Medulla oblongata (tissue), 1 donor: ENCODE data around the gene CD2.

Experiments
- DNase-seq: peaks from one replicate; pipeline ENCODE4 v3.0.0-alpha.2; 2015; ENCODE audit errors: extremely low spot score

Gene CD2, protein sequence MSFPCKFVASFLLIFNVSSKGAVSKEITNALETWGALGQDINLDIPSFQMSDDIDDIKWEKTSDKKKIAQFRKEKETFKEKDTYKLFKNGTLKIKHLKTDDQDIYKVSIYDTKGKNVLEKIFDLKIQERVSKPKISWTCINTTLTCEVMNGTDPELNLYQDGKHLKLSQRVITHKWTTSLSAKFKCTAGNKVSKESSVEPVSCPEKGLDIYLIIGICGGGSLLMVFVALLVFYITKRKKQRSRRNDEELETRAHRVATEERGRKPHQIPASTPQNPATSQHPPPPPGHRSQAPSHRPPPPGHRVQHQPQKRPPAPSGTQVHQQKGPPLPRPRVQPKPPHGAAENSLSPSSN

DNA sequence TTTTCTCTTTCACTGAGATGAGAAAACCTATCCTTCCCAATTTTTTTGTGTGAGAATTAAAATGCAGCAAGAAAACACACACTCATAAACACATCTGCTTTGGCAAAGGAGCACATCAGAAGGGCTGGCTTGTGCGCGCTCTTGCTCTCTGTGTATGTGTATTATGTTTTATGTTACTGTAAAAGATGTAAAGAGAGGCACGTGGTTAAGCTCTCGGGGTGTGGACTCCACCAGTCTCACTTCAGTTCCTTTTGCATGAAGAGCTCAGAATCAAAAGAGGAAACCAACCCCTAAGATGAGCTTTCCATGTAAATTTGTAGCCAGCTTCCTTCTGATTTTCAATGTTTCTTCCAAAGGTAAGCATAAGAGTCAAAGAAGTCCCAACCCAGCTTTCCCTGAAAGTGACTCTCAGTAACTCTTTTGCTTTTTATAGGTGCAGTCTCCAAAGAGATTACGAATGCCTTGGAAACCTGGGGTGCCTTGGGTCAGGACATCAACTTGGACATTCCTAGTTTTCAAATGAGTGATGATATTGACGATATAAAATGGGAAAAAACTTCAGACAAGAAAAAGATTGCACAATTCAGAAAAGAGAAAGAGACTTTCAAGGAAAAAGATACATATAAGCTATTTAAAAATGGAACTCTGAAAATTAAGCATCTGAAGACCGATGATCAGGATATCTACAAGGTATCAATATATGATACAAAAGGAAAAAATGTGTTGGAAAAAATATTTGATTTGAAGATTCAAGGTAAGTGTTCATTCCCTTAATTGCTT, at the start of gene CD2:
Gene CD2 (plus strand): TSS at position 233 of the 780 bp plus-strand sequence. CDS start 63 bp downstream, at position 296.
- no peak for DNase-seq

DNA sequence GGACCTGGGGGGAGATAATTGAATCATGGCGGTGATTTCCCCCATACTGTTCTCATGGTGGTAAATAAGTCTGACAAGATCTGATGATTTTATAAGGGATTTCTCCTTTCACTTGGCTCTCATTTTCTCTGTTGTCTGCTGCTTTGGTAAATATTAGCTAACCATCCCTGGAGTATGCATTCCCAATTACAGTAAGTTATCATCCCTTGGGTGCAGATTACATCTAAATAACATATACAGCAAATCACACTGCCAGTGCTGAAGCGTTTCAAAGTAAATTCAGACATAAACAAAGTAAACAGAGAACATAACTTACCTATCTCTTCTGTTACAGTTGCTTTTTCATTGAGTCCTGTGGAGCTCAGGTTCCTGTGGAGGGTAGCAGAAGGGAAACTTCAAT, 48.1 kb upstream of the CD2 start:
- no peak for DNase-seq

DNA sequence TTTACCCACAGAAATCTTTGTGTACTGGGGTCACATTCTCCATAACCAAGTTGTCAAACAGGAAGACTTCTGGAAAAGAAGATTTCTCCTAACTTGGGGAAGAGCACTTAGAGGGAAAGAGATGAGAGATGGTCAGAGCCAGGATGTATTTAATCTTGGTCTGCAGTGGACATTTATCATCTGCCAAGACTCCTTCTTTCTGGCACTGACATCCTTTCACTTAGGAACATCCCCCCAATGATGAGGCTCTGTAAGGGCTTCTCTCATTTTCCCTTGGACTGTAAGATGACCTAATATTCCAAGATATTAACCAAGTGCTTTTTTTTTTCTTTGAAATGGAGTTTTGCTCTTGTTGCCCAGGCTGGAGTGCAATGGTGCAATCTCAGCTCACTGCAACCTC, 47.4 kb upstream of the CD2 start:
- DNase-seq: no peak

DNA sequence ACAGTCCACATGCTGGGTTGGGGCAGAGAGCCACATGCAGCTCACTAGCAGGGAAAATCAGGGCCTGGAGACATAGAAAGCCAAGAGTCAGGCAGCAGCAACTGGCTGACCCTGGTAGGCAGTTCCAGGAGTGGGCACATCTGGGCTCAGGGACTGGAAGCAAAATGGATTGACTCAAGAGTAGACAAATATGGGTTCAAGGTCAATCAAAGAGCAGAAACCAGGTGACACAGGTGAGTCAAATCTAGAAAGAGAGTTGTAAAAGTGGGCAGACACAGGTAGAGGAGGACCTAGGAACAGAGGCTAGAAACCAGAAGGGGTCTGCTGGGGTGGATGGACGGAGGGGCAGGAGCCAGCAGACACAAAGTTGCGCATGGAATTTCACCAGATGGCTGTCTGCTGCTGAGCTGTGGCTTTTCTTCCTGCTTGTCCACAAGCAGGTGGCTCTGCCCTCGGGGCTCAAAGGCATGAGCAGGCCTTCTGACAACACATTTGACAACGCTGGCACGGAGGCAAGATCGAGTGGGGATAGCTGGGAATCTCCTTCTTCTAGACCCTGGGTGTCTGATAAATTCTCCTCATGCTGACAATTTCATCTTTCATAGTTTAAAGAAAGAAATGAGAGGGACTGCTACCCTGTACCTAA, 45.9 kb upstream of the CD2 start:
- no peak for DNase-seq

DNA sequence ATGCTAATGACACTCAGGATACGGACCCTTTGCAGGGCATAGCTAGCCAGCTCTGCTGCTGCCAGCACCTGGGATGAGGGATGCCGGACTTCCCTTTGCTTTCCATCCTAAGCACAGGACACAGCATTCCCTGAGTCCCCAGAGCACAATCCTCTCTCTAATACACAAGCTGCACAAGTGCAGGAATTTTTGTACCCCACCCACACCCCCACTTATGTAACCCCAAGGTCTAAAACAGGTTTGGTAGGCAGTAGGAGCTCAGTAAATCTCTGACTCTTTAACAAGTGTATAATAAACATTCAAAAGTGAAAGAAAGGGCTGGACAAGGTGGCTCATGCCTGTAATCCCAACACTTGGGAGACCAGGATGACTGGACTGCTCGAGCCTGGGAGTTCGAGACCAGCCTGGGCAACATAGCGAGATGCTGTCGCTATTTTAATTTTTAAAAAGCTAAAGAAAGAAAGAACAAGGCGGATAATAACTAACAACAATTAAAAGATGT, 44.5 kb upstream of the CD2 start:
- no peak for DNase-seq

DNA sequence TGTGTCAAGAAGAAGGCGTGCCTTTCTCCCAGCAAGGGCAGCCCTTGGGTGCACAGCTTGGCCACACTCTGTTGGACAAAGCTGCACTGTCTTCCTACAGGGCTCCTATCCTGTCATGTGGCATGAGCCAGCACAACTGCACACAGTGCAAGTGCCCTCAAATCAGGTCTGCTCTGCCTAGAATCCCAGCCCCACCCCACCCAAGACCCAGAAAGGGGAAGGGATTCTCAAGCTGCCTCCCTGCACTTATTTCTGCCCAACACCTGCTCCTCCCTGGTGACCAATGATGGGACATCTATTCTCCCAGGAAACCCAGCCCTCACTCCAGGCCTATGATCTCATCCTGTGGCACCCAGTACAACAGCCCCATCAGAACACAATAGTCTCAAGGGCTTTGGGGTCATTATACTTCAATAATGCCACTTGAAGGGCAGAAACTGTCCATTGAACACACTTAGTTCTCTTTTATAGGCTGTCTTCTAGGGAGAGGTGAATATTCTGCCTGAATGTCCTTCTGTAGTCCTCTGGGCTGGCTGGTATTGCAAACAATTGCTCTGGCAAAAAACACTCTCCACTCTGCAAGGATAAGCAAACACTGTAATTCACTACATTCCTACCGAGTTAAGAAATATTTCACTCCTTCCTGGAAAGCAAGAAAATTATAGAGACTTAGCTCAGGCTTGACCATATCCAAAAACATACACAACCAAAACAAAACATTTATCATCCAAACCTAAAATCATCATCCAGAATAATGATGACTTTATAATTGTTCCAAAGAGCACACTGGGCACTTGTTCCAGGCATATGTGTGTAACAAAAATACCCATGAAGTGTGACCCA, 43.6 kb upstream of the CD2 start:
- peak; percentile 34 for DNase-seq

DNA sequence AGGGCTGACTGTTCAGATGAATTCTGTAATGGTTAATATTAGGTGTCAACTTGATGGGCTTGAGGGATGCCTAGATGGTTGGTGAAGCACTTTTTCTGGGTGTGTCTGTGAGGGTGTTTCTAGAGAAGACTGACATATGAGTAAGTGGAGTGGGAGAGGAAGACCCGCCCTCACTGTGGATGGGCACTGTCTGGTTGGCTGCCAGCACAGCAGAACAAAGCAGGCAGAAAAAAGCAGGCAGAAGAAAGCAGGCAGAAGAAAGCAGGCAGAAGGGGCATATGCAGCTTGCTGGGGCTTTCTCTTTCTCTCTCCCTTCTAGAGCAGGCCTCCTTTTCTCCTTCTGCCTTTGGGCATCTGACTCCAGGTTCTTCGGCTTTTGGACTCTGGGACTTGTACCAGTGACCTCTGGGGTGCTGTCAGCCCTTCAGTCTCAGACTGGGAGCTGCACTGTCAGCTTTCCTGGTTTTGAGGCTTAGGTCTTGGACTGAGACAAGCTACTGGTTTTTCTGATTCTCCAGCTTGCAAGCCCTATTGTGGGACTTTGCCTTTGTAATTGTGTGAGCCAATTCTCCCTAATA, 42.9 kb upstream of the CD2 start:
- no peak for DNase-seq

DNA sequence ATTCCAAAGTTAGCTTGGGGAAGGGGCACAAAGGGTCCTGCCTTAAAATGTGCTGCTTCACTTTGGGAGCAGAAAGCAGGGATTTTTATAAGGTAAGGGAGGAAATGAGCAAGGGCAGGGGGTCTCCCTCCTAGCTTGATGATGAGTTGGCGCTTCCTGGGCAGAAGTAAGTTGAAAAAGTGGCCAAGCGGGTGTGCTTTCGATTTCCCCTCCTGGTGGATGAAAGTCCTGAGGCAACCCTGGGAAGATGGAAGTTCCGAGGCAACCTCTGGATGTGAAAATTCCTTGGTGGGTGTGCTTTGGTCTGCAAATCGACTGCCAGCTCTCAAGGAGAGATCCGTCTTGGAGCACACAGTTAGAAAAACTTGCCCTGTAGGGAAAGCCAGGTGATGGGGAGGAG, 41.7 kb upstream of the CD2 start:
- no peak for DNase-seq

DNA sequence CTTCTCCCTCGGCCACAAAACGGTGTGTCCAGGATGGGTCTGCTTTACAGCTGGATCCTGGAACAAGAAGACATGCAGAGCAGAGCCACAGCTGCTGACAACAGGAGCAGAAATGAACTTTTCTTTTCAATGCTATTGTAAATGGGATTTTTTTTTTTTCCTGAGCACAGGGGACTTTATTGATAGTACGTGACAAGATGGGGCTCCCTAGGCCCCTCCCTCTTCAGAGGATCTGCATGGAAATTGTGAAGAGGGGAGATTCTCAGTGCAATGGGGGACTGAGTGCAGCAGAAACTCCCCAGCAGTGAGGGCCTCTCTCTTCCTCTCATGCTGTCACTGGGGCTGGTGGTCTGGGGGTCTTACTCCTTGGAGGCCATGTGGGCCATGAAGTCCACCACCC, 40.8 kb upstream of the CD2 start:
- no peak for DNase-seq

DNA sequence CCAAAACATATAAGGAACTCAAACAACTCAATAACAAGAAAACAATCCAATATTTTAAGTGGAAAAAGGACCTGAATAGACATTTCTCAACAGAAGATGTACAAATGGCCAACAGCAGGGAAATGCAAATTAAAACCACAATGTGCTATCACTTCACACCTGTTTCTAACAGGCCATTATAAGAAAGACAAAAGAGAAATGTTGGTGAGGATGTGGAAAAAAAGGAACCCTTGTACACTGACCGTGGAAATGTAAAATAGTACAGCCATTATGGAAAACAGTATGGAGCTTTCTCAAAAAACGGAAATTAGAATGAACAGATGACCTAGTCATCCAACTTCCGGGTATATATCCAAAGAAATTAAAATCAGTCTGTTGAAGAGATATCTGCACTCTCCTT, 37.8 kb upstream of the CD2 start:
- no peak for DNase-seq

DNA sequence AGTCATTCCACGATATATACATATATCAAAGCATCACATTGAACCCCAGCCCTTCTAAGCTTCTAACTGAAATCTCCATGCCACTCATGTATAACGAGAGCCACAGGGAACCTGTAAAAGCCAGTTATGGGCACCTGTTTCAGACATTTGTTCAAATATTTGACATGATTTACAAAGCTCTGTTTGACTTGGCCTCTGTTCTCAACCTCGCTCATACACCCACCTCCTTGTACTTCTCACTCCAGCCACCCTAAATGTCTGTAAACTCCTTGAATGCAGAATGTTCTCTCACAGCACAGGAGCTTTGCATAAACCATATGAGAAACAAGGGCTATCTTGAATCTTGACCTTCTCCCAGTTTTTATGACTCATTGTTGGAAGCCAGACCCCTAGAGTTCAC, 36.9 kb upstream of the CD2 start:
- DNase-seq: no peak

DNA sequence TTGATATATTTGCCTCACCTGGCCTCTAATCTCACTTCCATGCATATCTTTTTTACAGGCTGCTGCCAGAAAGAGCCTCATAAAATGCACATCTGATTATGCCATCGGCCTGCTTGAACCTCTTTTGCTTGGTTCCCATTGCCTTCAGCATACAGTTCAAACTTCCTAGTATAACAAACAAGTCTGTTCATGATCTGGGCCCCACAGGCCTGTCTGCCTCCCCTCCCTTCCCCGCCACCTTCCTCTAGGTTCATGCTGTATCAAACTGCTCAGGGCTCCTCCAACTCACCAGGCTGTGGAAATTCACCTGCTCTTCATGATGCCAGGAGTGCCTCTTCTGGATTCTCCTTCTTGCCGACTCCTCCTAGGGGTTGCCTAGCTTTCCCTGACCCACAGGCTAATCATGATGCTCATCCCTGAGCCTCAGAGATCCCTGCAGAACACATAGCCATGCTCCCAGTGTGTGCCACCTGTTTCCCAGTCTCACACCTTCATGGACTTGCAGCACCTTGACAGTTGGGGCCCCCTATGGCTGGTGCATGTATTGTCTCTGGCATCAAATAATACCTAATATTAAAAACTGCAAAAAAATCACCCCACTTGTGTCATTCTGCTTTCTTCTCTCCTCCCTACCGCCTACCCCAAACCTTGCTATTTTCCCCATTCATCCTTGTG, 33.7 kb upstream of the CD2 start:
- DNase-seq: no peak

DNA sequence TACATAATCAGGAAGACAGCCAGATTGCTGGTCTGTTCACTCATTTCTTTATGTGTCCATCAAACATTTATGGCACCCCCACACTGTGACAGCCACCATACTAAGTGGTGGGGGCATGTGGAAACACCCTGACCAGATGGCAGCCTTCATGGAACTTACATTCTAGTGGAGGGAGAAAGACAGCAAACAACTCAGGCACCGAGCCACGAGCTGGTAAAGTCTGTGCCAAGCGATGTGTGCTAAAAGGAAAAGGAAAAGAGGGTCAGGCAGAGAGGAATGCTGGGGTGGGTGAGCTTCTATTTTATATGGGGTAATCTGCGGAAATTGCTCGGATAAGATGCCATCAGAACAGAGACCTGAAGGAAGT, 33.2 kb upstream of the CD2 start:
- no peak for DNase-seq

DNA sequence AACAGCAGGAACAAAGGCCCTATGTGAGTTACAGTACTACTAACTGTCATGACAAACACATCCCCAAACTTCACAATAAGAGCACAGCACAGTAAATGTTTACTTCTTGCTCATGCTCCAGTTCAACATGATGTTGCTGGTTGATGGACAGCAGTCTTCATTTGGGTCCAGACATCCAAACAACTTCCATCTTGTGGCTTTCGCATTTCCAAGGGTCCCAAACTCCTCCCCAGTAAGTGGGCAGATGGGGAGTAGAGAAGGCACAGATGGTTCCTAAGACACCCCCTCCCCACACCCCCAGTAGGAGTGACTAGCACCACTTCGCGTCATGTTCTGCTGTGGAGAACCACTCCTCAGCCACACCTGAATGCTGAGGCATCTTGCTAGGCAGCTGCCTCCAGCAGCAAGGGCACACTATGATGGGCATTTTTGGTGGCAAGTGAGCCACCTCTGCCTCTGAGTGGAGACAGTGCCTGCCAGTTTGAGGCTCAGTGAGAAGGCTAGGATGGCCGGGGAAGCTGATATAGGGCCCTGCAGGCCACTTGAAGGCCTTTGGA, 32.7 kb upstream of the CD2 start:
- no peak for DNase-seq

DNA sequence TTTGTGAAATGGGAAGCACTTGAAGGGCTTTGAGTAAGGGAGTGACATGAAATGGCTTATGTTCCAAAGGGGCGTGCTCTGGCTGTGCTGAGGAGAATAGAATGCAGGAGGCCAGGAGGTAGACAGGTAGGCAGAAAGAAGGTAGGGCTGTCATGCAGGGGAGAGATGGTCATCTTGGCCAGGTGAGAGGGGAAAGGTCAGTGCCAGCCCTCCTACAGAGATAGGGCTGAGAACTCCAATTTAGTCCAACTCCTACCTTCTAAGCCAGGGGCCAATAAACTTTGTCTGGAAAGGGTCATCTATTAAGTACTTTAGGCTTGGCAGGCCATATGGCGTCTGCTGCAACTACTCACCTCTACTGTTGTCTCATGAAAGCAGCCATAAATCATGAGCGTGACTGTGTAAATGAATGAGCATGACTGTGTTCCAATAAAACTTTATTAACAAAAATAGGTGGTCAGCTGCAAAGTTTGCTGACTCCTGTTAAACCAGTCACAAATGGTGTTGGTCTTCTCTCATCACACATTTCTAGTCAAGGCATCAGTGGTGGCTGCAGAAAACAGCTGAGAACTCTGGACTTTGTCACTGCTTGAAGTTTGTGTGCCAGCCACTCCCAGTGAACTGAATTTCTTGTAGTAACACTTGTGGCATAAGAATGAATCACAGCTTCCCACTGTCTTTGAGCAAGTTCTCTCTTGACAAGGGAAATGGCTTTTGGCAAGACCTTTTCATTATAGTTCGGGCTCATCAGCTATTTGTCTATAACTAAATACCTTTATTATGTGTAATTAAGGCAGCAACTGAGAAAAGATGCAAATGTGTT, 32.0 kb upstream of the CD2 start:
- no peak for DNase-seq

DNA sequence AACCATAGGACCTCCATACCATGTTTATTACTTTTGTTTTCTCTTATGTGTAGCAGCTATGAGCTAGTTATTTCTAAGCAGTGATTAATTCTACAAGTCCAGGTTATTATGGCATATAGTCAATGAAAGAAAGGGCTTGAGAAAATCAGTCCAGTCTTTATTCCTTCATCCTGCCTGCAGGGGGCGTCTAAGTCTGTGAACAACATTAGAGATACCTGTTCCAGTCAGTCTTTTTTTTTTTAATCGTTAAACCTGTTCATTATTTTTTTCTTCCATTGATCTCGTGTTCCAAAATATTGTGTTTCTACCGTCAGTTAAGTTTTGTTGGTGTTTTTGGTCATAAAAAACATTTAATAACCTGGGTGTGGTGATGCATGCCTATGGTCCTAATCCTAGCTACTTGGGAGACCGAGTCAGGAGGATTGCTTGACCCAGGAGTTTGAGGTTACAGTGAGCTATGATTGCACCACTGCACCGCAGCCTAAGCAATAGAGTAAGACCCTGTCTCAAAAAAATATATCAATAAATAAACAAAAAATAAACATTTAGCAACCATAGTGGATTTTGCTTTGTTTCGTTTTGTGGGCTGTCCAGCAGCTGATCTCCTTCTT, 29.4 kb upstream of the CD2 start:
- peak; percentile 68 for DNase-seq

DNA sequence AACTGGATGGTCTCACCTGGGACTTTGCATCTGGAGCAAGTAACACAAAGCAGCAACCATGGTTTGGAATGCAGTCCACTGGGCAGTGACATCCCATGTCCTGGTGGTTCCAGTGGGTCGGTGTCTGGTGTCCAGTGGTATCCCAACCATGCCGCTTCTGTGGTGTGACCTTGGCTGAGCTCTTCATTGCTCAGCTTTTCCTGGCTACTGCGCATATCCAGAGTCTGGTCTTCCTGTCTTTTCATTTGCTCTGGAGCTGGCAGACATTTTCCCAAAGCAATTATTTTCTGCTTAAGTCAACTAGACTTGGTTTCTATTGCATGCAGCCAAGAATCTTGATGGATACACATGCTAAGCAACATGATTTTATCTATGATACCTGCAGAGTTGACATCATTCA, 28.4 kb upstream of the CD2 start:
- DNase-seq: no peak

DNA sequence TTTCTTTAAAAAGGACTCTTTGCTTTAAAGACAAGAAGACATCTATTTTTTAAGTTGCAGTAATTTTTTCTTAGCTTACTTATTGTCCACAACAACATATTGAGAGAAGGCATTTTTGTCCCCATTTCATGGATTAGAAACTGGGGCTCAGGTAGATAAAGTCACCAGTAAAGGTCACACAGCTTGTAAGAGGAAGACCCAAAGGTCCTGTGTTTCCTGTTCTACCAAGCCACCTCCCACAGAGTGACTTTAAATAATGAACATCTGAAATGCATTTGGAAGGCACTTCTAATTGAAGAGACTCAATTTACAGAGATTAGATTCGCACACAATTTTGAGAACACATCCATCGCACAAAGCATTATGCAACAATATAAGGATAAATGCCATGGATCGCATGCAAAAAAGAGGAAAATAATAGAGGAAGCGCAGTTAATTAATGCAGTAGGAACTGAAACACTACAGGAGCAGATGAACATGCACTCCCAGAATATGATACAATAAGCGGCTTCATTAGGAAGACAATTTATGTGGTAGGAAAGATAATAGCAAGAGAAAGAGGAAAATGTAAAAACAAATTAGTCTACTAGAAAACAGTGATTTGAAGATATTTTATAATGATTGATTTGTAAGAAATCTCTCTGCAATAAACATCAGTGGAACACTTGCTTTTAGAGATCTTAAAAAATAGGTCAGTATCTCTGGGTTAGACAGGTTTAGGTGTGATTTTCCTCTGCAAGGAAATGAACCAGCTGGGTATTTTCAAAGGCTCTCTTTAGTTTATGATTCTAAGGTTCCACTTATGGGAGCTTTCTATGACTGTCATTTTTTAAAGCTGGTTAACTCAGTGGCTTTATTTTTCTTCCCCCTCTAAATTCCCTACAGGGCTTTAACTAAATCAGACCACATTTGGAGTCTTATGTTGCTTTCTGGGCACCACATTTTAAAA, 27.1 kb upstream of the CD2 start:
- DNase-seq: no peak
